ENCODE data around the gene CCDC50.

CCDC50 gene

DNA sequence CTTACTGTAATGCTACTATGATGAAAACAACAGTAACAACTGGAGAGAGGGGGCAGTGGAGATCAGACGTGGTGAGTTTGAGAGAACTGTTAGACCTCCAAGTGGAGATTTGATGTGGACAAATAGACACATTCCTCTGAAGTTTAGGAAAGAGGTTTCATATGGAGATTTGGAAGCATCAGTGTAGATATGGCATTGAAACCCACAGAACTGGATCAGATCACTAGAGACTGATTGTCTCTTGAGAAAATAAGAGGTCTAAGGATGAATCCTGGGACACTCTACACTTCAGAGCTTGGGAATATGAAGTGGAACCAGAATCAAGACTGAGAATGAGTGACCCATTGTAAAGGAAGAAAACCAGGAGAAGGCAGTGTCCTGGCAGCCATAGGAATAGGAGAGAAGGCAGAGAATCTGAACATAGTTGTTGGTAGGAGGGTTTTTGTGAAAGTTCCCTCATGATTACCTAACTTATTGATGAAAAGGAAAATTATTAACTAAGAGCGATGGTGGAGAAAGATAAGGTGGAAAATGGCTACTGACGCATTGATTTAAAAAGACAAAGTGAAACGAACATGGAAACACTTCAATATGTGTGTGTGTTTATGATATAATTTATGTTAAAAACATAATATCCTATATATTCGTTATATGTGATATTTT is 102.1 kb downstream of the CCDC50 start:
- DNase-seq: no peak

DNA sequence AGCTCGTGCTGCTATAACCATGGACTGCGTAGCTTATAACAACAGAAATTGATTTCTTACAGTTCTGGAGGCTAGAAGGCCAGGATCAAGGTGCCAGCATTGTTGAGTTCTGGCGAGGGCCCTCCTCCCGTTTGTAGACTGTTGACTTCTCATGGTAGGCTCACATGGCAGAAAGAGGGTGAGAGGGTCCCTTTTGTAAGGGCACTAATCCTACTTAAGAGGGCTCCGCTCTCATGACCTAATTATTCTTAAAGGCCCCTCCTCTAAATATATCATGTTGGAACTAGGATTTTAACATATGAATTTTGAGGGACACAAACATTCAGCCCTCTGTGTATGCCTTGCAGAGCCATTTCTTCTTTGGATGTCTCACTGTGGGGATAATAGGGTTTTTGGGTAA is 103.0 kb downstream of the CCDC50 start:
- DNase-seq: no peak

- no peak for DNase-seq
Measured at GRCh38 chr3:191434024-191434423, 104.8 kb downstream of the CCDC50 start.

GRCh38 chr3:191435981-191436380 is 106.8 kb downstream of the CCDC50 start:
- DNase-seq: no peak

GRCh38 chr3:191438150-191438814 is 109.1 kb downstream of the CCDC50 start:
- DNase-seq: no peak

- DNase-seq: no peak
Measured at GRCh38 chr3:191440532-191440931, 111.3 kb downstream of the CCDC50 start.

- no peak for DNase-seq
Measured at GRCh38 chr3:191441687-191442086, 112.5 kb downstream of the CCDC50 start.

- no peak for DNase-seq
Measured at GRCh38 chr3:191444569-191444968, 115.4 kb downstream of the CCDC50 start.

Measured in T-helper 9 cell (primary cell).